ENCODE data around the gene TMPRSS7.
A peak's percentile ranks its signal among the peaks of the same experiment; 100 is the strongest.
"Not testable (repeated sequence)": the region's sequence is repeated elsewhere in the genome, so short reads cannot be mapped to it uniquely, and the experiment has no call there.

Gene TMPRSS7

DNA sequence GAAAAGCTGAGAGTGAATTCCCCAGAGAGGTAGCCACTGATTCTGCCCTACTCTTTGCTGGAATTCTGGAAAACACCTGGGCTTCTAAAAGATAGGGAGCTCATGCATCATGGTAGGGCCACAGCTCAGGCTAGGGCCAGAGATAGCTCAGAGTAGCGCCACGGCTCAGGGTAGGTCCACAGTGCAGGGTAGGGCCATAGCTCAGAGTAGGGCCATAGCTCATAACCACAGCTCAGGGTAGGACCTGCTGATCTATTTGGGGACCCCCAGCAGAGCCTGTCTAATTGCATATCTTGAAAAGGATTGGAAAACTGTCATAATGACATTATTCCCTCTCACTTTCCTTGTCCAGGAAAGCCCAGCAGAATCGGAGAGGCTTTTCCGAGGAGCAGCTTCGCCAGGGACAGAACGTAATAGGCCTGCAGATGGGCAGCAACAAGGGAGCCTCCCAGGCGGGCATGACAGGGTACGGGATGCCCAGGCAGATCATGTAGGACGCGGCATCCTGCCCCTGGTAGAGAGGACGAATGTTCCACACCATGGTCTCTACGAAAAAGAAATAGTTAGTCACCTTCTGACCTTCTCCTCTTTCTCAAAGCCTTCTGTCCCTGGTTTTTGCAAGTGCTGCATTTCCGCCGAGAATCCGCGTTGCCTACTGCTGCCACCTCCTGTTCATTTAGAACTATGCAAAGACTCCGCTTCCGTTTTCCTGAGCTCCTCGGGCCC lies 21.3 kb upstream of the TMPRSS7 start:
- DNase-seq (ENCODE audit: low read depth), result peak; percentile 49

DNA sequence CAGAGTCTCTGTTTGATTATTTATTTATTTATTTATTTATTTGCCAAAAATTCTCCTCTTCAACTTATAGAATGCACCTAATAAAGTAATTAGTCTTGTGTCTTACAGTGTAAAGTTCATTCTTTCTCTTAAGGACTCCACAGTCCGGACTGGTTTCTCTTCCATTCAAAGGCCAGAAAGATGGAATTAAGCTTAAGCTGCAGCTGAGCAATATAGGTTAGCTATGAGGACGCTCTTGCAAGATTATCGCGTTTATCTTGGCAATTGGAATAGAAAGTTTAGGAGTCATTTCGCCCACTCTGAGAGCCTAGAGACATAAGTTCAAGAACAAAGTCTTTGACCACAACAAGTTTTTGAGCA lies 20.8 kb upstream of the TMPRSS7 start:
- no peak for DNase-seq (ENCODE audit: low read depth)

DNA sequence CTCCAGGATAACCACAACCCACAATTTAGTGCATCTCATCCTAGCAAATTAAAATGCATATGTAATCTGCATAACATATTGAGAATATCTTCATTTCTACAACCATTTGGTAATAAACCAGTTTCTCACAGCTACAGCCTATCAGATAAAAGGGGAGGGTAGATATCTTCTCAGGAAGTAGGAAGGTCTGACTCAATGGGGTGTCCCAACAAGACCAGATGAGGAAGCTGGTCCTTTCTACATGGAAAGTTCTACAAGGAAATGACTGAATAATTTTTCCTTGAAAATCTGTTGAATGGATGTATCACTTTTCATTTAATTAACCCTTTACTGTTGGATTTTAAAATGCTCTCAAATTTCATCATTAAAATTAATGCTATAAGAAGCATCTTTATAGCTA lies 17.4 kb upstream of the TMPRSS7 start:
- no peak for DNase-seq (ENCODE audit: low read depth)

DNA sequence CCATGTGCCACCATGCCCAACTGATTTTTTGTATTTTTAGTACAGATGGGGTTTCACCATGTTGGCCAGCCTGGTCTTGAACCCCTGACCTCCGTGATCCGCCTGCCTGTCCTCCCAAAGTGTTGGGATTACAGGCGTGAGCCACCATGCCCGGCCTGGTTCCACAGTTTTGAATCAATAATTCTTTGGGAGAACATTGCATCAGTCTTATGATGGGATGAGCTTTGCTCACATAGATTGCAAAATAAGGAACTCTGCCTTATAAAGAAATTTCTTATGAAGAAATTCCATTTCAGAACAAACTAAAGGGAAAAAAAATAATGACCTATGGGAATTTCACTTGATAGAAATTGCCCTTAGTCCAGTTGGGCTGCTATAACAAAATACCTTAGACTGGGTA lies 15.8 kb upstream of the TMPRSS7 start:
- no peak for DNase-seq (ENCODE audit: low read depth)

DNA sequence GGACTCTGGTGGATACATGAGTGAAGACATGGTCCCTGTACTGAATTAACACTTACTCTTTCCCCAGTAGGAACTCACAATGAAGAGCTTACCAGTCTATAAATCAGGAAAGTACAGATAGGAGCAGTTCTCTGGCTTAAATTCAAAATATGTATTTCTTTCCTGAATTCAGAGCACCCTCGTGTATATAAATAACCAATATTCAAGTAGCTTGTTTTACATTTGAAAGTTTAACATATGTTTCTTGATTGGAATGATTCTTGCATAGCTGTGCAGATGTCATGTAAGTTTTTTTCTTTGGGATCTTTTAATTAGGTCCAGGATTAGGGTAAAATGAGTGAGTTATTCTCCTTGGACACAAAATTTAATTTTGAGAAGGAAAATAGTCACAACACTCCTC lies 14.8 kb upstream of the TMPRSS7 start:
- no peak for DNase-seq (ENCODE audit: low read depth)

DNA sequence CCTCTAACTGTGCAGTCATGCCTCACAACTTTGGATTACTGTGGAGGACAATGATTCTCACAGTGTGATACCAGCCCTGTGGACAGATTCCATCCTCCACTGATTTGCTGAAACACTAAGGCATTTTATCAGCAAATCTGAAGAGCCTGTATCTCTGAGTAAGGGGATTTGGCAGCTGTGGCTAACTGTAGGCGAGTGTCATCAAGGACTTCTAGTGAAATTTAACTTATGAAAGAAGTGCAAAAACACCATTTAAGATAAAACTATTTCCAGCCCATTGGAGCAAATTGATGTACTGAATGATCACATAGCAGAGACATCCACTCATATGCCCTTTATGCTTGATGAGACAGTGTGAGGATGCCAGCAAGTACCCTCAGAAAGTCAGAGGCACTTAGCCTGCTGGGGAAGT lies 13.9 kb upstream of the TMPRSS7 start:
- no peak for DNase-seq (ENCODE audit: low read depth)

DNA sequence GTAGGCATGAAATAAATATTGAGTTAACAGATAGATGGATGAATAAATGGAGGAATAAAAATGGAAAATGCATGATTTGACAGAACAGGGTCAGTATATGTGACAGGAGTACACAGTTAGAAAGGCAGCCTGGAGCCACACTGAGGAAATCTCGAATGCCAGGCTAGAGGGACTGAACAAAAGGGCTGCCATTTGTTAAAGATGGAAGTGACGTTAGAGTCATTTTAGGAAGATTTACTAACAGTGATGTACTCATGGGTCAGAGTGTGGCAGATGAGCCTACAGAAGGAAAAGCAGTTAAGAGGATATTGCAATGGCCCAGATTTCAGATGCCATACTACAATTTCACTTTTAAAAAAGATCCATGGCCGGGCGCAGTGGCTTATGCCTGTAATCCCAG lies 7.4 kb upstream of the TMPRSS7 start:
- DNase-seq (ENCODE audit: low read depth), result no peak

DNA sequence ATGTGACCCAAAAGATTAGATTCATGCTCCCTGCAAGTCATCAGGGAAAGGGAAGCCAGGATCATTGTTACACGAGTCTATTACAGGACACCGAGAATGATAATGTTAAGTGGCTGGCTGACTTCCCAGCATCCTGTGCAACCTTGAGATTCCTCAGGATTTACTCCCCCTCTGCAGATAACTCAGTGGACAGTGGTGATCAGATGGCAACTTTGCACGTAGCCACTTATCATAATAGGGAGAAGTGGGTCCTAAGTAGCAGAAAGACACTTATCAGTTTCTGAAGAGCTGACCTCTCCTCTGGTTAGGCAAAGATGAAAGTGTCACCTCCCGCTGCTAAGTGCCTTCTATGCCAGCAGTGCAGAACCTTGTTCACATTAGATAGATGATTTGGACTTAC lies 6.7 kb upstream of the TMPRSS7 start:
- no peak for DNase-seq (ENCODE audit: low read depth)

DNA sequence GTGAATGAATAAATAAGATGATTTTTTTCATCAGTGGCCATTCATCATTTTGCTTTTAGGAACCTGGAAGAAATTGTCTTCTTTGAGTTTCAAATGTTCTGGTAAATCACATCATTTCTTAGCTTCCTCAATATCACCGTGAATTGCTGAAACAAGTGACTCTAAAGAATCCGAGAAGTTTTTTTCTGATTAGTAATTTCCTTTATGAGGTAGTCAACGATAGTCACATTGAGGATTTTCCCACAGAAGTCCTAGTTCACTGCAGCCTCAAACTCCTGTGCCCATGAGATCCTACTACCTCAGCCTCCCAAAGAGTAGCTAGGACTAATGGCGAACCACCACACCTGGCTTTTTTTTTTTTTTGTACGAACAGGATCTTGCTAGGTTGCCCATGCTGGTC lies 3.6 kb upstream of the TMPRSS7 start:
- peak; percentile 9 for DNase-seq (ENCODE audit: low read depth)

DNA sequence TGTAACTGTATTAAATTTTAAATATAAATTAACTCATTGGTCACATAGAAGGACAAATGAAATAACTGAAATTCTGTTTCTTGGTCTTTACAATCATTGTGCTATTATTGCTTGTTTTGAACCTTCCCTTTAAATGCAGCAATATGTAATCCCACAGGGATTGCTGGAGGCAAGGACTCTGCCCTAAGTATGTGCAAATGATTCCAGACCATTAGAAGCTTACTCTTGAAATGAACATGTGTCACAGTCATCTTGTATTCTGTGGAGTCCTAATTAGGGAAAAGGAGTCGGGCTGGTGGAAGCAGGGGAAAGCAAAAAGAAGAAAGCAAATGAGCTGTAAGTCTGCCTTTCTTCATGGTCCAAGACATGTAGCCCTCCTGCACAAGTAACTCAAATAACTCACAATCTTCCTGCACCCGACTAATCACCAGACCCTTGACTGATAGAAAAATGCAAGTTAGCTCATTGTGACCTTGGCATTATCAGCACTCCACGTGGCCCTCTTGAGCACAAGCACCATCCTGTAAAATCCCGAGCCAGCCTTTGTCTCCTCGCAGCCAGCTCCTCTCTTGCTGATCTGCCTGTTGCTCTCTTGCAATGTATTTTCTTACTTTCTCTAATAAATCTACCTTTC lies 2.3 kb upstream of the TMPRSS7 start:
- DNase-seq (ENCODE audit: low read depth), result no peak

DNA sequence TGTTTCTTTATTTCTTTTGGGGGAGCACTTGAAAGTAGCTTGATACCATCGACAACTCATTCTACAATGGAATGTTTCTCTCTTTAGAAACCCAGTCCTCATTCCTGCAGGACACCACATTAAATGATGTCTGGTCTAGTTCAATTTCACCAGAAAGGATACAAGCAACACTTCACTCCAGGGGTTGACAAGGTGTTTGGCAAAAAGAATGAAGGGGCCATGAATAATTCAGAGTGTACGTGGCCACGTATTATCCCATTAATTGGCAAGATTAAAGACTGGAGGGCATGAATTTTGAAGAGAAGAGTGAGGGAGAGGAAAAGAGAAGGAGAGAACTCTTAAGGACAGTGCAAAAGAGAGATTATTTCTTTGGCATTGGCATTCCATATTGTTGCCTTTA lies 705 bp downstream of the TMPRSS7 start:
- DNase-seq (ENCODE audit: low read depth), result no peak

DNA sequence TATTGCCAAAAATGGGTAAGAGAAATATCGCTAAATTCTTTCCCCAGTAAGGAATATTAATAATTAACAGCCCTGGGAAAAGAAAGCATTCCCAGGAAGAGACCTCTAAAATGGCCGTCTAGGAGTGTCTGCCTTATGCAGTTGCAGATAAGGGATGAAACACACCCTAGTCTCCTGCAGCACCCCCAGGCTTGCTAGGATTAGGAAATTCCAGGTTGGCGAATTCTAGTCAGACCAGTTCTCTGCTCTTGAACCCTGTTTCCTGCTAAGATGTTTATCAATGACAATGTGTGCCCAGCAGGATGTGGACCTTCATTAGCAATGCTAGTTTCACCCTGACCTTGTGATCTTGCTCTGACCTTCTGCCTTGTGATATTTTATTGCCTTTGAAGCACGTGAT lies 2.7 kb downstream of the TMPRSS7 start:
- DNase-seq (ENCODE audit: low read depth), result not testable (repeated sequence)

DNA sequence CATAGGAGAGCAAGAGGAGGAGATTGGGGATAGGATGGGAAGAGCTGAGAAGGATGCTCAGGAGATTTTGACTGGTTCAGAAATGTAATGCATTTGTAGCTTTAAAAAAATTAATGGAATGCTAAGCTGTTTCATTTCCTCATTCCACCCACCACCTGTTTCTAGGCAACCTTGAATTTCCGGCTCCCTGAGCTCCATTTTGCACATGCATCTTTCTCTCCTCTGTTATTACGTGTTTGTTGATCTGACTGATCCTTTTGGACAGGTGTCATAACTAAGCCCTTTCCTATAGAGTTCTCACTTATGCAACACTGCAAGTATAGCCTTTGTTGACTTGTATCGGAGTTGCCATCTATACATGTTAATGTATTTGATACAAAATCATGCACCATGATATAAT lies 4.3 kb downstream of the TMPRSS7 start:
- no peak for DNase-seq (ENCODE audit: low read depth)

DNA sequence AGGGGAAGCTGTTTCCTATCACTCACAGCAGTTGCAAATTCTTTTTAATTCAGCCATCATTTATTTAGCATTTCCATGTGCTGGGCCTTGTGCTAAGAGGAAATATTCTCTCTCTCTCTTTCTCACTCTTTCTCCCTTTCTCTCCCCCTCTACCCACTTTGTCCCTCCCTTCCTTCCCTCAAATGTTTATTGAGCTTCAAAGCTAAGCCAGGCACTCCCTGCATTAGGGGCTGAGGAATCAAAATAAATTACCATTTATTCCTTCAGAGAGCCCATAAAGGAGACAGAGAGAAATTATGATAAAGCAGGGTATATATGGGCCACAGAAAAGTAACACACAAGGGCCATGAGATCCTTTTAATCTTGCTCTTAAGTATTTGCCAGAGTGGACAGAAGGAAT lies 6.8 kb downstream of the TMPRSS7 start:
- DNase-seq (ENCODE audit: low read depth), result no peak

DNA sequence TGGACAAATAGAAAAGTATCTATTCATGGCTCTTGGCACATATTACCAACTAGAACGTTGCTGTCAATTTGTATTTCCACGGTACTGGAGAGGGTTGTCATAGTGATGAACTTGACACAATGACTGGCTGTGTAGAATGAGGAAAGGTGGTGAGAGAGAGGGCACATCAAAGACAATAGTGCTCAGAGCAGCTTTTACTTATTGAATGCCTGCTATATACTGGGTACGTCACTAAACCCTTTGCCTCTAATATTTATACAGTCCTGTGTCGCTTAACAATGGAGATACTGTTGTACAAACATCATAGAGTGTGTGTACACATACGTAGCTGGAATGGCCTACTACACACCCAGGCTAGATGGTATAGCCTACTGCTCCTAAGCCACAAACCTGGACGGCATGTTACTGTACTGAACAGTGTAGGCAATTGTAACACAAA lies 8.3 kb downstream of the TMPRSS7 start:
- no peak for DNase-seq (ENCODE audit: low read depth)

DNA sequence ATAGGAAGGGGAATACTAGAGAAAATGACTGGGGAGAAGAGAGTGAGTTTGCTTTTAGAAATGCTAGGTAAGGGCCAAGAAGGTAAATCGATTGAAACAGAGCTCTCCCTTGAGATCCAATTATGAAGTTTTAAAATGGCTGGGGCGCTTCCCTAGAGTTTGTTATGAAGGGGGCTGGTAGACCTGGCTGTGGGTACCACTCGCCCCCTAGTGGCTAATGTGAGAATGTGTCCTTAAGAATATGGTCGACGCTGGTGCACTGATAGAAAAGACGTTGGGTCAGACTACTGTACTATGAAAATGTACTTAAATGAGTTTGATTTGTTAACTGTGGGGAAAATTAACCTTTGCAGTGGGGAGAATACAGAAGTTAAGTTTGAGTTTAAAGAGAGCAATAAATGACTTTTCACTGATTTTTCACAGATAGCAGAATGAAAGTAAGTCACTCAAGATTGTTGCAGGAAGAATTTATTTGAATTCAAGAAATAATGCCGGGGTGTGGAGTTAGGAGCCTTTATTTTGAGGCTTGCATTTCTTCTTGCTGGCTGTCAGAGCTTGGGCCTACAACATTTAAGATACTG lies 9.2 kb downstream of the TMPRSS7 start:
- peak; percentile 40 for DNase-seq (ENCODE audit: low read depth)

DNA sequence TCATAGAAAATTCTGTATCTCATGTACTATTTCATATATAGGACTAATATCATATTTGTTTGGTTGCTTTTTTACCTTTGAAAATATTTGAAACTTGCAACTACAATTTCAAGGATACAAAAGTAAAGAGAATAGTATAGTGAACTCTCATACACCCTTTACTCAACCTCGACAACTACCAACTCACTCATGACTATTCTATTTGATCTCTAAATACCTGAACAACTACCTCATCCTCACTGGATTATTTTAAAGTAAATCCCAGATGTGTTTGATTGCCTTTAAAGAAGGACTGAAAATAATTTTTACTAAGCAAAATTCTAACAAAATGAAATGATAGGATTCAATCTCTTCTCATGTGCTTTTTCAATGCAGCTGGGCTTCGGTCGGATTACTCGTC lies 12.1 kb downstream of the TMPRSS7 start:
- no peak for DNase-seq (ENCODE audit: low read depth)

DNA sequence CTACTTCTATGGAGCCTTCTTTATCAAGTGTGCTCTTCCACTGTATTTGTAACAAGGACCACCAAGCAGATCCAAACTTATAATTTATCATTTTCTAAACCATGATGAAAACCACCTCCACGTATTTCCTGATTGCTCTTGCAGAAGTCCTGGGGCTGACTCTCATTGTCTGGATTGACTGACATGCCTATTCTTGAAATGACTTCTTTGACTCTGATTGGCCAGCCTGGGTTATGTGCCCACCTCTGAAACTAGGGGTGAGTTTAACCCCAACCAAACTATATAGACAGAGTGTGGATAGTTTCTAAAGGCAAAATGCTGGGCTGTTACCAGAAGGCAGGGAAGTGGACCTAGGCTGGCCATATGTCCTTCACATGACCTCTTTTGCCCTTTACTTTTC lies 12.7 kb downstream of the TMPRSS7 start:
- DNase-seq (ENCODE audit: low read depth), result no peak

DNA sequence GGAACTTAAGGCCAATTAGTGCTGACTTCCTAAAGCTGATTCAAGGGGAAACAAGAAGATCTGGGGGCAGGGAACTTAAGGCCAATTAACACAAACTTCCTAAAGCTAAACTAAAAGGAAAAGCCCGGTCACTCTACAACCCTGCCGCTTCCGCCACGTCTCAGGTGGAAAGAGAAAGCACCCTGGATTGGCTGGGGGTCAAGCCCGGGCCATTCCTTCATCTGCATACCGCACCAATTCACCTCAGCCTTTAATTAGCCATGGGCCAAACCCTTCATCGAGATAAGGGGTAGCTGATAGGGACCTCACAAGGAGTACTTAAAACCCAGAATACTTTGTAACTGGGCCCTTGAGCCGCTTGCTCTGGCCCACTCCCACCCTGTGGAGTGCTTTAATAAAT lies 14.4 kb downstream of the TMPRSS7 start:
- no peak for DNase-seq (ENCODE audit: low read depth)

DNA sequence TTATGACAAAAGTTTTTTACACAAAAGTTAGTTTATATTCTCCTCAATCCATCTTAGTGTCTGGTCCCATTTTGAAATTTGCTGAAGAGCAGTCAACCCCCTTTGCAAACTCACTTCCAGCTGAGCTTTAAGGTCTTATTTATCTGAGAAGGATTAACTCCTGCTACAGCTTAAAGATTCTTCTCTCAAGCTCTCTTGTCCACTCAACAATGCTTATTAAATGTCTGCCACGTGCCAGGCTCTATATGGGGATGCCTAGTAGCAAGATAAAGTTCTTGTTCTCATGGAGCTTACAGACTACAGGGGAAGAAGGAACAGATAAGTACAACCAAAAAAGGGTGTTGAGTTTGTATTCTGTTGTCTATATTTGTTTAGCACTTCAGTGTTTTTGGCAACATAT lies 18.7 kb downstream of the TMPRSS7 start:
- no peak for DNase-seq (ENCODE audit: low read depth)

DNA sequence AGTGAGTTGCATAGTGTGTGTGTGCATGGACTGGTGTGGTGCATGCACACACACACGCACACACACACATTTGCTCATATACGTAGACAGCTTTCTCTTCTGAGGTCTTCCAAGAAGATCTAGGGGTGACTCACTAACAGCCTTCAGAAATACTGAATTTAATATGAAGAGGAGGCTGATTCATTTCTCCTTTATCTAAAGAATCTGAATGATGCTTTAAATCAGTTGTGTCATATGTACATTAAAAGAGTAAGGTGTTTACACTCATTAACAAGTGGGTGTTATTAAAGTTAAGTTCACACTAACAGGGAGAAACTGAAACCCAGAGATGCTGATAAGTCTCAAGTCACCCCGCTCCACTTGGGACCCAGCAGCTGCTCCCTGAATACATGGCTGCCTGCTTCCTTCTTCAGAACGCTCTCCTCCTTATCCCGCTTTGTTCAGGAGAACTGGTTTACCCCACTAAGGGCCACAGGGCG lies 22.0 kb downstream of the TMPRSS7 start:
- peak; percentile 60 for DNase-seq (ENCODE audit: low read depth)

DNA sequence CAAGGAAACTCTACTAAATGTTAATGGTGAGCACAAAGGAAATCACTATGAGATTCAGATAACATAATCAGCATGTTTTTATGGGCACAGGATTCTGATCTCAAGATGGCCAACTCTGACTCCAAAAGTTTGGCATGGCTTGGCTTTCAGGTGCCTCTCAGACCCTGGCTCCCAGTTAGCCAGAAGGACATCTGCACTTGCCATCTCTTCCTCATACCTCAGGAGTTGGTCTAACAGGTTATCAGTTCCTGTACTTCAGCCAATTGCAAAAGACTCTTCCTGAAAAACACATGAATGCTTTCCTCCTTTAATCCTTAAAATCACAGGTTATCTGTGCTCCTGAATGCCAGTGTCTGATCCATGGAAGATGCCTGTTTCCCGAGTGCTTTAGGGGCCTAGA lies 25.0 kb downstream of the TMPRSS7 start:
- DNase-seq (ENCODE audit: low read depth), result no peak

DNA sequence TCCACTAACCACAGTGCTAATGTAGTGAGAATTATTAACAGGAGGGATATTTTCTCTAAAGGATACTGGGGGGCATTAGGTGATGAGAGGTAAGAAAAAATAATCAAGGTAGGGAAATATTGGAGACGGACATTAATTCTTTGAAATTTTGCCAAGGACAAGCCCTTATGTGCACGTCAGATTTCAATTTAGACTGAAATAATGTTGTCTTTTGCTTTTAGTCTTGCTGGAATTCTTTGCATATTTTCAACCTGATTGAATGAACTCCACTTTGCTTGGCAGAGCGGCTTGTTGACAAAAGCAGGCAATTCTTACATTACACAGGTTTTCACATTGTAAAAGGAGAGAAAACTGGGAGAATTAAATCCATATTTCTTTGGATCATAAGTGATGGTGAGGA lies 26.6 kb downstream of the TMPRSS7 start:
- no peak for DNase-seq (ENCODE audit: low read depth)
